GM18870 (cell line): Measurements from ENCODE around the gene NCOA1.
"Not testable (repeated sequence)": the region's sequence is repeated elsewhere in the genome, so short reads cannot be mapped to it uniquely, and the experiment has no call there.

Experiments
- ATAC-seq: cut with Tn5 transposase; IDR thresholded peaks from one replicate; pipeline ENCODE4 v1.9.1; 2021; ENCODE audit warnings: moderate library complexity; ENCODE audit not compliant: unreplicated experiment

Gene NCOA1

GRCh38 chr2:24473626-24474025 lies 17.4 kb upstream of the NCOA1 start:
- ATAC-seq, result no peak

DNA sequence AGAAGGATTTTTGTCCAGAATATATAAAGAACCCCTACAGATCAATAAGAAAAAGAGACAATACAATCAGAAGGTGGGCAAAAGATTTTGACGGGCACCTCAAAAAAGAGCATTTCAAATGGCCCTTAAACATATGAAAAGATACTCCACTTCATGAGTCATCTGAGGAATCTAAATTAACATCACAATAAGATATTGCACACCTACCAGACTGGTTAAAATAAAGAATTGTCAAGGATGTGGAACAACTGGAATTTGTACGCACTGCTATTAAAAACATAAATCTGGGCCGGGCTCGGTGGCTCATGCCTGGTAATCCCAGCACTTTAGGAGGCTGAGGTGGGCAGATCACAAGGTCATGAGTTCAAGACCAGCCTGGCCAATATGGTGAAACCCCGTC lies 17.0 kb upstream of the NCOA1 start:
- ATAC-seq, result no peak

GRCh38 chr2:24477229-24477628 lies 13.8 kb upstream of the NCOA1 start:
- no peak for ATAC-seq

- ATAC-seq, result no peak
Measured at GRCh38 chr2:24478243-24478642, 12.8 kb upstream of the NCOA1 start.

GRCh38 chr2:24480245-24480644 lies 10.8 kb upstream of the NCOA1 start:
- no peak for ATAC-seq

DNA sequence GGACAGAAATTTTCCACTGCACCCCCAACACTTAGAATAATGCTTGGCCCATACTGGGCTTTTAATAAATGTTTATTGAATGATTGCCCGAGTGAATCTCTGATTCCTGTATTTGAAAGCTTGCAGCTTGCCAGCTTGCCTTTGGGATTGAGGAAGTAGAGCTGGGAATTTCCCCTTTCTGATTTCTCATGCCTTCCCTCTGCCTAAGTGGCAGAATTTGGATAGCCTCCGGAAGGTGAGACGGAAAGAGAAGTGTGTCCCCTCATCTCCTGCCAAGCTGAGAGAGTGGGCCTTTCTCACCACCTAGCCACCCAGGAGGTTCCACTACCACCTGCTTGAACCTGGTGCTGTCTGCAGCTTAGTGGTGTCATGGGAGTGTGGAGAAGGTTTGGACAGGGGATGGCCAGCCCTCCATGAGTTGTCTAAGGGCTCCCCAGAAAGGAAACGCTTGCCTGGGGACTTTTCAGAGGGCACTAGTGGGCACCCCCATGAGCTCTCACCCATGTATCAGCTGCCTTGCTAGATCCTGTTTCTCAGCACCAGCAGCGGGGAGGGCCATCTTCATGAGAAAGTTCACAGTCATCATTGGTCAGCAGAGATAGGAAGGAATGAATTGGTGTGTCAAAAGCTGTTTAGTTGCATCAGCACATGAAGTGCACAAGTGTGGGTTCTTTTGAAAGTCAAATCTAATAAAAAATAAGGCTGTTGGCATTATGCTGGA lies 8.6 kb upstream of the NCOA1 start:
- ATAC-seq, result no peak

- ATAC-seq, result no peak
Measured at GRCh38 chr2:24482972-24483300, 8.1 kb upstream of the NCOA1 start.

GRCh38 chr2:24484677-24485076 lies 6.4 kb upstream of the NCOA1 start:
- ATAC-seq, result not testable (repeated sequence)

DNA sequence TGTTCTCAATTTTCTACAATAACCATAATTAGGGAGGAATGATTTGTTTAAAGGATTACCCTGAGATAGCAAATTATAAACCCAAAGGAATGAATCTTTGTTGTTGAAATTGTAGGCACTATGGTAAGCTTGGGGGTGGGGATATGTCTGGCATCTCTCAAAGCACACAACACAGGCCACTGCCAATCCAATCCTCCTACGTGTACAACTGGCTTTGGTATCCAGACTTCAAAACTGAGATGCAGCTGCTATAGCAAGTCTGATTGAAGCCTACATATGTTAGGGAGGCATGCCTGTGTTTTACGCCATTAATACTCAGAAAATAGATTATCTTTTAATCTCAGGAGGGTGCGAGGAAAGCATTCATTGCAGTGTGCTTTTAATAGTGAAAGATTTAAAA lies 5.9 kb upstream of the NCOA1 start:
- ATAC-seq, result no peak

- no peak for ATAC-seq
Measured at GRCh38 chr2:24486636-24487205, 4.3 kb upstream of the NCOA1 start.

DNA sequence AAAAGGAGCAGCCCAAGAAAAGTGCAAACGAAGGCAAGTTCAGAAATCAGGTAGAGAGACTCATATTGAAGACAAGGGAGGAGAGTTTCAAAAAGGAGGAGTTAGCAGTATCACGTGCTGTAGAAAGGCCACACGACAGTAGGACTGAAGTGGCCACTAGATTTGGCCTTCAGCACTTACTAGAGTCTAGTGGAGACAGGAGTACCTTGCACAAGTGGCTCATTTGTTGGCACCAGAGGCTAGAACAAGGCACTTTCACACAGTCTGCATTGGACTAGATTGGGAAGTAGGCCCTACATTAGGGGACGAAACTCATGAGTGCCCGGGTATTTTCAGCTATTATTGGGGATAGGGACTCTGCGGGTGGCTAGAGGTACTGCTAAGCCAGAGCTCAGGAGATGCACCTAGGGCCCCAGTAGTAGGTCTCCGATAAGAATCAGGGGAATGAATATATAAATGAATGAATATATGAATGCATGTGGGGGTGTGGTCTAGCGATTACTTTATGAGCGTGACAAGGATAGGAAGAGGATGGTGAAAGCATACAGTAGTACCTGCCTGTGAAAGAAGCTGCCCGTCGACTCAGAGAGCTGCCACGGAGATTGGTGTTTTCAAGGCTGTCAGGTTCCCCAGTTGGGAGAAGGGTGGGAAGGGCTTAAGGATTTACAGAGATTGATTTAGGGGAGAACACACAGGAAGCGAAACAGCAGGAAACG lies 1.4 kb upstream of the NCOA1 start:
- no peak for ATAC-seq

DNA sequence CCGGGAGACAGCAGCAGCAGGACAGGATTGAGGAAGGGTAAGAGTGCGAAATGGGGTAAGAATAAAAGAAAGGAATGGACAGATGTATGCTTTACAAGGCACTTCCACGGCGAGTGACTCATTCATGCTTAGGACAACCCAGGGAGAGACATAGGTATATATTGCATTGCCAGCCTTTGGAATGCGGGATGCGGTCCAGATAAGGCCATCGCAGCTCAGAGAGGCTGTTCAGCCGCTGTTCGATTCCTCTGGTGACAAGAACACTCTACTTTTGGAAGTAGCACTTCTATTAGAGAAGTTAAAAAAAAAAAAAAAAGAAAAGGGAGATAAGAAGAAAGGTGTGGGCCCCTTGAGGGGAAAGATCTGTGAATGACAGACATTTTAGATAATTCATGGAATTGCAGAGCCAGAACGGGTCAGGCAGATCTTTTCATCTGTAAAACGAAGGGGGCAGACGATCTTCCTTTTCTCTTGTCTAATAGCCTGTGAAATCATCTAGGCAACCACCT lies 819 bp upstream of the NCOA1 start:
- no peak for ATAC-seq

GRCh38 chr2:24491542-24492420 lies 727 bp downstream of the NCOA1 start:
- ATAC-seq, result peak; percentile 33

DNA sequence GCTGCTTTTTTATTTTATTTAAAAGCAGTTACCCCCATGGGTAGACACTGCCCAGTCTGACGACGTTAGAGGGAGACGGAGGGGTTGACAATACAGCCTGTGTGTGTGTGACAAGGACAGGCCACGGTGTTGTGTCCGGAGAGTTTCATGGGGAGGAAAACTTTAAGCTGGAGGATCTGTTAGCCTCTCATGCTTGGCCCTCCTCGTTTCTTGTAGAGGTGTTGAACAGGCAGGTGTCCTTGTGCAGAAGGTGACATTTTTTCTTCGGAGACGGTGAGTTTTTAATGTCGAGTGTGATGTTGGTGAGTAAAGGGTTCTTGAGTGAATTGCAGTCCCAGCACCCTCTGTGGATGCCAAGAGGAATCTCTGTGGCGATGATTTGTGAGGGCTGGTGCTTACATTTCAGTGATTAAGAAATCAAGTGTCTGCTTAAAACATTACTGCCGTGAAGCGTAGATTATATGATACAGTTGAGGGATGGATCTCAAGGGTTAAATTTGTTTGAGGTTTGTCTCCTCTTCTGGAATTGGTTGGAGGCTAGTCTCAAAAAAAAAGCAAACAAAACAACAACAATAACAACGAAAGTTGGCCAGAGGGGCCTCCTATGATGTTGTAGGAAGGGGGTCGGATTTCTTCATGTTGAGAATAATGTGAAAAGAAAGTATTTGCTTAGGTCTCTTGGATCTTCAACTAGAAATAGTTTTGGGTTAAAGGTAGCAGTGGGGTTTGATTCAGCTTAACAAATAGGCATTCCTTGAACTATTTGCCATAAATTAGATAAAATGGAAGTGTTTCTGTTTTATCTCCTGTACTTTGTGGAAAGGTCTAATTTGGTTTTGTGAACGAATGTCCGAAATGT lies 1.6 kb downstream of the NCOA1 start:
- ATAC-seq, result no peak

GRCh38 chr2:24493713-24494112 lies 2.7 kb downstream of the NCOA1 start:
- no peak for ATAC-seq

DNA sequence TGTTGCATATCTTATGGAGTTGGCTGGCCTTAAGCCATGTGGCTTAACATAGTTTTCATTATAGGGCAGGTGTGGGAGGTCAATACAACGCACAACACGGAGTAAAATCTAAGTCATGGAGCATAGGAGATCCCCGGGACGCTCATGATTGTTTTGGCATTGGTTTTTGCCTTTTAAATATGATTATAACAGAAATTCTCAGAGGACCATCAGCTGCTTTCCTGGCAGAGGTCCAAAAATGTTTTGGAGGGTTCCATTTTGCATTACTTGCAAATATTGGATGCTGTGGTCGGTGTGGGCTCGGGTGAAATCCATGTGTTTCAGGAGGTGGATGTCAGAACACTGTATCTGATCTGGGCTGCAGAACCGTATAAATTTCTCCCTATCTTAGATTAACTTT lies 3.4 kb downstream of the NCOA1 start:
- ATAC-seq, result no peak

DNA sequence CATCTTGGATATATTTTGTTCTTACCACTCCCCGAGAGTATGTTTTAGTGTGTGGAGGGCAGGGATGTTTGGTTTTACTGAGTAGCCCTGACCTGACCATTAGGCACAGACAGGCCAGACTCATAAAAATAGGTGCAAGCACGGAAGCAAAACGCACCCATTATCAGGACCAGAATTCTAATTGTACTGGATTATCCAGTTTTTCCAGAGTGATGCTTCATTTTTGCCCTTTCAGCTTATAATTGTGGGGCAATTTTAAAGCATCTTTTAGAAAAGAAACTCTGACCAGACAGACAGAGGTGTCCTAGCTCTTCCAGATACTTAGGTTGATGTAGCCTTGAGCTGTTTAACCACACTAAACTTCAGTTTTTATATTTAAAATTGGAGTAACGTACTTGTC lies 4.4 kb downstream of the NCOA1 start:
- ATAC-seq, result no peak

DNA sequence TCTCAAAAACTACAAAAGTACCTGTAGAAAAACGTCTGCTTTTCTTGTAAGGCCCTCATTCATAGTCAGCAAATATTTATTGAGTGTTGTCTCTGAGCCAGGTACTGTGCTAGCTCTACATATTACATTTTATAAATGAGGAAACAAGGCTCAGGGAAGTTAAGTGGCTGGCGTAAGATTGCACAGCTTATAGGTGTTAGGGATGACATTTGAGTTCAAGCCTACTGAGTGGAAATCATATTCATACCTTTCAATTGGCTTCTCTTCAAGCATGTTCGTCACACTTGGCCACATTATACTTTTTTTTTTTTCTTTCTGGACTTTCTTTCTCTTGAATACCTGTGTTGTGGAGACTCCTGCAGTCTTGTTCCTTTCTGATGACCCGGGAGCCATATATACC lies 5.9 kb downstream of the NCOA1 start:
- no peak for ATAC-seq

GRCh38 chr2:24497685-24498084 lies 6.6 kb downstream of the NCOA1 start:
- no peak for ATAC-seq

GRCh38 chr2:24498121-24498520 lies 7.1 kb downstream of the NCOA1 start:
- no peak for ATAC-seq
